Effector CD8-positive, alpha-beta T cell (primary cell): ENCODE data around the gene RRP1B.

Experiments
- DNase-seq: peaks from one replicate; lab custom pipeline; 2025; lab: John Stamatoyannopoulos, UW

Gene RRP1B

GRCh38 chr21:43721206-43721605 lies 61.8 kb downstream of the RRP1B start:
- DNase-seq: no peak

- DNase-seq: no peak
These were observed 62.6 kb downstream of the RRP1B start for GRCh38 chr21:43721939-43722338.

DNA sequence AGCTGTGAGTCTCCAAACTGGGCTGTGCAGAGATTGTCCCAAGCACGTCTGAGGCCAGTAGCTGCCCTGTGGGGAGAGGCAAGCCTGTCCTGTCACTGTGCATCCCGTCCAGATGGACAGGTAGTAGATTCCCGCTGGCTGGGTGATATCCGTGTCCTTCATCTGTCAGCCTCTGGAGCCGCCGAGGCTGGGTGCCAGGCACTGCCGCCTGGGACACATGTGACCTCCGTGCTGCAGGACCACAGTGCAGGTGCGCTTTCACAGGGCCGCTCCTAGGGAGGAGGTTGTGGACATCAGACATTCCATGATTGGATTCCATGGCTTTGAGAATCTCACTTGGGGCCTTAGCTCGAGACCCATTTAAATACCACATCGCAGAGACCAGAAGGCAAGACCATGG lies 64.3 kb downstream of the RRP1B start:
- DNase-seq: no peak

- DNase-seq: no peak
These were observed 67.5 kb downstream of the RRP1B start for GRCh38 chr21:43726686-43727518.

DNA sequence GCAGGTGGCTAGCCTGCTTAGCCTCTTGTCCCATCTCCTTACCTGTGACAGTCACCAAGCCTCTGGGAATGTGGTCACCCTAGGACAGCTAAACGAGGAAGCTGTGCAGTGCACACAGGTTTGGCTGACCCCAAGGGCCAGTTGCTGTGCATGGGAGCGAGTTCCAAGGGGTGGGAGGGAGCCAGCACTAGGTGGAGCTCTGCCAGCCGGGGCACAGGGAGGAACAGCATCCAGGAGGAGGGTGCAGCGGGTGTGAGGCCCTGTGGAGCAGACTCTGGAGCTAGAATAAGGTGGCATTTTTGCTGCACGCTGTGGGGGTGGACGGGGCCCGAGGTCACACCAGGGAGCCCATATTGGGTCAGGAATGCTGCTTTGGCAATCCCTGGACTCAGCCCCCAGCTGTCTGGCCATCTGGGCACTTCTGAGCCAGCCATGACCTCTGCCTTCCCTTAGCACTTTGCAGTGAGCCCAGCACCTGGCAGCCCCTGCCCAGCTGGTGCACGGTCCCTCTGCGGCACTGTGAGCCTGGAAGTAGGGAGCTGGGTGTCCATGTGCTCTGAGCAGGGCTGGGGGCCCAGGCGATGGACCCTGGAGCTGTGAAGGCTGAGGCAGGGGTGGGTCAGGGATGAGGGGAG lies 68.3 kb downstream of the RRP1B start:
- DNase-seq: no peak

- DNase-seq: no peak
These were observed 68.8 kb downstream of the RRP1B start for GRCh38 chr21:43728154-43728466.

- DNase-seq: peak; percentile 63
These were observed 69.4 kb downstream of the RRP1B start for GRCh38 chr21:43728467-43729390.

DNA sequence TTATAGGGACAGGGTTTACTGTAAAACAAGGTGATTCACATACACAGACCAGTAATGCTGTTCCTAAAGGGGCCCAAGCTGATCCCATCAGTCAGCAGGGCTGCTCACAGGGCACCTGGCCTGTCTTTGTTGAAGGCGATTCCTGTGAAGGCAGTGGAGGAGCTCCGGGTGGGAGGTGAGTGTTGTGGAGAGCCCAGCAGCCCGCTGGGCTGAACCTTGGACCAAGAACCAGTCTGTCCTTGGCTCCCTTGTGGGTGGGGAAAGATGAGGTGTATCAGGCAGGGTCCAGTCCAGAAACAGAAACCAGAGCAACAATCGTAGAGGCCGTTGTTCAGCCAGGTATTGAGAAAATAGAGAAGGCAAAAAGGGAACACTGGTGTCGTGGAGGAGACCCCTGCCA lies 72.1 kb downstream of the RRP1B start:
- no peak for DNase-seq

GRCh38 chr21:43731891-43732711 lies 72.7 kb downstream of the RRP1B start:
- no peak for DNase-seq

DNA sequence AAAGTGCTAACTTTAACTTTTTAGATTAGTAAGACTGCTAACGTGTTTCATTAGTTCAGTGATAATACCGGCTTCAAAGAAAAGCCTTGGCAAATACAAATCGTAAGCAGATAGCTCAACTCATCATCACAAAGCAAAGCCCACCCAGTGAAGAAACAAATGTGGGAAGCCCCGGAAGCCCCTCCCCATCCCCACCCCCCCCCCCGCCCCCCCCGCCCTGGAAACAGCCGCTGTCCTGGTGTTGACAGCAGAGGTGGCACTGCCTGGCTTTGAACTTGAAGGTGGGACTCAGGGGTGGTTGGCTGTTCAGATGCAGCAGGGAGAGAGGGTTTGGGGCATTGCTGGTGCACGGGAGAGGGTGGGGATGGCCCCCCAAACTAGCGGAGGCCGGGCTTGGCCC lies 73.7 kb downstream of the RRP1B start:
- no peak for DNase-seq

DNA sequence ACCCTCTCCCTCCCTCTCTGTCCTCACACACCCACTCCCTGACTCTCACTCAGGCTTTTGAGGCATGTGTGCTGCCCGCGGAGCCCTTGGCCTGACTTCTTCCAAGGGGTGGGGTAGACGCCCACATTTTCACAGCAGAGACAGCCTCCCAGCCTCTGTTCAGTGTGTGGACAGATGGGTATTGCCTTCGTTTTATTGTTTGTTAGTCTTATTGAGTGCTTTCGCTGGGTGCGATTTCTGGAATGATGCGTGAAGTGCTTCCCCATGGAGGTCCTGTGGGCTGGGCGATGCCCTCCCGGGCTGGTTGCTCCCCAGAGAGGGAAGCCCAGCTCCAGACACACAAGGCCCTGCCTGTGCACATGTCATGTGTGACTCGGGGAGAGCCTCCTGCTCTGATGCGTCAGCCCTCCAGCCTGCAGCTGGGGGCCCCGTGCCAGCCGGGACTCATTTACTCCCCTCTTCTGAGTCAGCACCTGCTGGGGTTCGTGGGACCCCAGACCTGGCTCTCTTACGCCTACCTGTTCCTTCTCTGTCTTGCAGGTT lies 74.2 kb downstream of the RRP1B start:
- no peak for DNase-seq

DNA sequence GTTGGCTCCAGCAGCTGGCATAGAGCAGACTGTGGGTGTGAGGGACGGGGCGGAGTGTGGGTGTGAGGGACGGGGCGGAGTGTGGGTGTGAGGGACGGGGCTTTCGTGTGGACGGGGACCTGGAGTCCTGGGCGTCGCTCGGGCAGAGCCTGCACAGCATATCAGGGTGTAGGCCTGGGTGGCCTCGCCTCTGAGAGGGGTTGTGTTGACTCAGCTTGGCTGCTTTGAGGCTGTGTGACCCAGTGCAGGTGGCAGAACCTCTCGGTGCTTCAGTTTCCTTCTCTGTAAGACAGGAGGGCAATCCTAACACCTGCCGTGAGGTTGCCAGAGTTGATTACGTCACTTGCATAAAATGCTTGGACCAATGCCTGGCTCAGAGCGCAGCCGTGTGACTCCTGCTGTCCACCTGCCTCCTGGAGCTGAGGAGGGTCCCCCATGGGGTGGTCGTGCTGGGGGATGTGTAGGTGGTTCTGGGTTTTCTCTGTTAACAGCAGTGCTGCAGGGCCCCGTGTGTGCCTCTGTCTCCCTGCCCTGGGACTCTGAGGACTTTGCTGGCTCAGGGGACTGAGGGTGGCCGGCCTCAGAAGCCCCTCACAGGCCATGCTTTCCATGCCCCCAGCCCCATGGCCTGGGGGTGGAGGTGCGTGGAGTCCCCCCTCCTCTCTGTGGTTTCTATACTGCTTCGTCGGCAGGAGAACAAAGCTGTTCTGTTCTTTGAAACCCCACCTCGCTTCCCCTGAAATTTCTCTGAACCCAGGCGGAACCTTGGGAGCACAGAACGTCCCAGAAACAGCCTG lies 75.0 kb downstream of the RRP1B start:
- DNase-seq: no peak

GRCh38 chr21:43734928-43735229 lies 75.5 kb downstream of the RRP1B start:
- DNase-seq: no peak

- no peak for DNase-seq
These were observed 76.1 kb downstream of the RRP1B start for GRCh38 chr21:43735236-43736091.

DNA sequence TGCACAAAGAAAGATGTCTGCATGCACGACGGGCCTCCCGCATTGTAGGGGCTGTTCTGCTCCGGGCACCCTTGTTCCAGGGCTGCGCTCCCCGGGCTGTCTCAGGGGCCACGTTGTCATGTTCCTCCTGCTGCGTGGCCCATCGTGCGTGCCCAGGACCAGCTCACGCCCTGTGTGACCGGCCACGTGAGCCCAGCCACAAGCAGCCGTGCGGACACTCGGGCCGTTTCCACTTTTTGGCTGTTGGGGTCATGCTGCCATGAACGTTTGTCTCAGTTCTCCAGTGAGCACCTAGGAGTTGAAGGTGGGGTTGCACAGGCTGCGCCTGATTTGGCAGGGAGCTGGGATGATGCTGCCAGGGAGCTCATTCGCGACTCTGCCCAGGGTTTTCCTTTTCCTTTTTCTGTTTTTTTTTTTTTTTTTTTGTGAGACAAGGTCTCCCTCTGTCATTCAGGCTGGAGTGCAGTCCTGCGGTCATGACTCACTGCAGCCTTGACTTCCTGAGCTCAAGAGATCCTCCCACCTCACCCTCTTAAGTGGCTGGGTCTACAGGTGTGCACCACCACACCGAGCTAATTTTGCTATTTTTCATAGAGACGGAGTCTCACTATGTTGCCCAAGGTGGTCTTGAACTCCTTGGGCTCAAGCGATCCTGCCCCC lies 77.0 kb downstream of the RRP1B start:
- no peak for DNase-seq

- no peak for DNase-seq
These were observed 78.0 kb downstream of the RRP1B start for GRCh38 chr21:43737158-43737950.

DNA sequence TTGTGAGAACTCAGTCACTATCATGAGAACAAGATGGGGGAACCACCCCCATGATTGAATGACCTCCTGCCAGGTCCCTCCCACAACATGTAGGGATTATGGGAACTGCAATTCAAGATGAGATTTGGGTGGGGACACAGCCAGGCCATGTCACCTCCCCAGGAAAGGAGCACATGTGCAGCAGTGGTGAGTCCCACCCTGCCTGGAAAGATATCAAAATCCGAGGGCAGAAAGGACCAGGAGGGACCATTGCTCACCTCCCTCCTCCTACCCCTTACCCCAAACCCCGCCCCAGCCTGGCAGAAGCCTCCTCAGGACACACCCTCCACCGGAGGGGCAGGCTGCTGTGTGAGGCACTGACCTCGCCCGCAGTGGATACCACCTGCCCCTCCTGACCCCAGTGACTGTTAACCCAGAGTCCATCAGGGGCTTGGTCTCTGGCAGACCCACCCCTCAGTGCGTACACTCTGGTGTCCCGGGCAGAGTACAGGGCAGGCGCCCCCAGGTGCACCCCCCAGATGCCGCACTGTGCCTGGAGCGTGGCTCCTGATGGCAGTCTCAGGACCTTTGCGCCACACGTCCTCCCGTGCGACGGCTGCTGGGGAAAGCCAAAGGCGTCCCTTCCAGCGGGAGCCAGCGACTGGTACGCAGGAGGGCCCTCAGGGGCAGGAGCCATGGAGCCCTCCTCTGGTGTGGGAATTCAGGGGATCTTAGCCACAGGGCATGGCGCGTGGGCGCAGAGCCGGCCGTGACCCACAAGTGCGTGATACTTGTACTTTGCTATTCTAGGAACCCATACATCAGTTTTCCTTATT lies 80.5 kb downstream of the RRP1B start:
- no peak for DNase-seq
